ENCODE data around the gene SETD5.
A peak's percentile ranks its signal among the peaks of the same experiment; 100 is the strongest.

The SETD5 gene

DNA sequence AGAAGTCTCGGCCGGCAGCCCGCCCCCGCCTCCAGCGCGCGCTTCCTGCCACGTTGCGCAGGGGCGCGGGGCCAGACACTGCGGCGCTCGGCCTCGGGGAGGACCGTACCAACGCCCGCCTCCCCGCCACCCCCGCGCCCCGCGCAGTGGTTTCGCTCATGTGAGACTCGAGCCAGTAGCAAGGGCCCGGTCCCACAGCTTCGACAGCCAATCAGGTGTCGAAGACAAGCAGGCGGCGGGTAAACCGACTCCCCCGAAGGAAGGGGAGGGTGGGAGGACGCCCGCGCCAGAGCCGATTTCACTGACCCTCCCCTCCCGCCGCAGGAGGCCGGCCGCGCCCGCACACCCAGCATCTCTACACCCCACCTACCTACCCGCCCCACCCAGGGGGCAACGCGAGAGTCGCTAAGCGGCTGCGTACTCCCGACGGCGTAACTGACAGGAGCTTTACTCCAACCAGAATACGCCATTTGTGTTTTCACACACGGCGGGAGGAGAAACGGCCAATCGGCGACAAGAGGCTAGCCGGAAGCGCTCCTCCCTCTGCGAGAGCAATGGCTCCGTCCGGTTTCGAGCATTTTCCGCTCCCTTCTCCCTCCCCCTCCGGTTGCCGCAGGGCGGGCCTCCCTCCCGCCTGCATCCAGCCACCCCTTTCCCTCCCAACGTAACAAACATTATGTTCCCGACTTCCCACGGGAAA lies 633 bp upstream of the SETD5 start:
- Histone ChIP-seq H3K4me3 (peak overlapping the region; percentile 87), H3K36me3 (ENCODE audit: insufficient read depth, low read length) (peaks cover 36% of the 10 kb centered on the region), H3K27ac (peak overlapping the region; percentile 97), H3K9ac (ENCODE audit: insufficient read length) (peak overlapping the region; percentile 86), H3K9me3 (ENCODE audit: low read depth, low read length) (no peaks in the 10 kb centered on the region)
- TF ChIP-seq POLR2AphosphoS5 (IDR thresholded peaks at IDR 0.05; ENCODE audit: borderline replicate concordance, low read depth, low read length) (no peak; the same call in 1 of the 2 replicates), FOXP2 (optimal IDR thresholded peaks at IDR 0.05; ENCODE audit: control extremely low read depth, extremely low read length, insufficient read depth) (no peak), EZH2 (IDR thresholded peaks at IDR 0.05) (no peak)
- DNase-seq (ENCODE audit: low read depth, low spot score) = peak; percentile 83

DNA sequence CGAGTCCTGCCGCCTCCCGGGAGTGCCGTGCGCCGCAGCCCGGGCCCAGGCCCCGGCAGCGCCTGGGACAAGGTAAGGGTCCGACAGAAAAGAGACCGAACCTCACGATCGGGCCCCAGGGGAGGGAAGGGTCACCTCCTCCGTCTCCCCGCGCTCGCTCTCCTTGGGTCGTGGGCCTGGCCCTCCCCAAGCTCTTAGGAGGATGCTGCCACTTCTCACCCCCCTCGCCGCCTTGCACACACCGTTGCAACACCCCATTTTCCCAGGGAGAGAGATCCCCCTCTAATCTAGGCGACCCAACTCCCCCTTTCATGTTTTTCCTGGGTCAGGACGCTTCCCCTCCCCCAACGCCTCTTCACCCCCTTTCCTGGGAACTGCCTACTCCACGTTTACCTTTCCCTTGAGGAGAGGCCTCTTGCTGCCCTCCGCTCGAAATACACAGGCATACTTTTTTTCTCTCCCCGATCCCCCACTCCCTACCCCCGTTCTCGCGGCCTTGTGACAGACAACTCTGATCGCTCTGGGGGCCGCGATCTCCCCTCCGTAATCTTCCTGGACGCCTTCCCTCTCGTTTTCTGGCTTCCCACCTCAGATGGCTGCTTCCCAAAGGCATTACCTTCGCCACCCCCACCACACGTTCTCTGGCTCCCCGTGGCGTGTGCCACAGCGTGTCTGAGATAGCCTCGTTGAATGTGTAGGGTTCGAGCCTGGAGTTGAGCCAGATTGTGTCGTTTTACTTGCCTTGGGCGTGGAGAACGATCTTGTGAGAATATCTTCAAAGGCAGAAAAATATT lies 688 bp downstream of the SETD5 start:
- no peak for DNase-seq (ENCODE audit: low read depth, low spot score)
- H3K9ac ChIP-seq (ENCODE audit: insufficient read length) = peak overlapping the region; percentile 93
- no peak for TF ChIP-seq EZH2 (IDR thresholded peaks at IDR 0.05)
- TF ChIP-seq POLR2AphosphoS5 (IDR thresholded peaks at IDR 0.05; ENCODE audit: borderline replicate concordance, low read depth, low read length) = no peak
- no peak for TF ChIP-seq FOXP2 (optimal IDR thresholded peaks at IDR 0.05; ENCODE audit: control extremely low read depth, extremely low read length, insufficient read depth)

DNA sequence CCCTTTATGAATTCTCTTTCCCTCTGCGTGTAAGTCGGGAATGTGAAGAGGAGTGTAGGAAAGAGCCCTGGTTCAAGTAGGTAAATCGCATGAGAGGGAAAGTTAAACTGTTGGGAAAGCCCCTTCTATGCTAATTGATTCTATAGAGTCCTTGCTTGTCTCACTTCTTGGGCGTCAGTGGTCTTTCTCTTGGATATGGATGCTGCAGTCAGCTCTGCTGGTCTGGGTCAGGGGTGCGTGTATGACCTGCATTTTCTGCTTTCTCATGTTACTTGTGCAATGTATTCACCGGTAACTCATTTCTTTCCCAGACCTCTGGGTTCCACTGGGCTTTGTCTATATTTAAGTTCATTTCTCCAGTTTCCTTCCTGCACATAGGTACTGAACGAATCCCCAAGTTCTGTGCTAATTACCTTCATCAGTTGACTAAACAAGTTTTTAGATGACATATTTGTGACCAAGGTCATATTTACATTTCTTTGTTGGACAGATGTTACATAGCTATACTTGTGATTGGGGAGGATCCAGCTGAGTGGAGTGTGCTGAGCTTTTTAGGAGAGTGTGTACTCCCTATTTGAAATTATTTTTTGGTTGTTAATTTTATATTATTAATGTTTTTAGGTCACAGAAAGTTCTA lies 1.4 kb downstream of the SETD5 start:
- Histone ChIP-seq H3K4me3 (peak overlapping the region; percentile 88), H3K36me3 (ENCODE audit: insufficient read depth, low read length) (peaks cover 15% of the 10 kb centered on the region), H3K9ac (ENCODE audit: insufficient read length) (peak overlapping the region; percentile 93), H3K9me3 (ENCODE audit: low read depth, low read length) (no peaks in the 10 kb centered on the region), H3K27ac (peak overlapping the region; percentile 94)
- DNase-seq (ENCODE audit: low read depth, low spot score) = no peak
- TF ChIP-seq FOXP2 (optimal IDR thresholded peaks at IDR 0.05; ENCODE audit: control extremely low read depth, extremely low read length, insufficient read depth) (no peak), POLR2AphosphoS5 (IDR thresholded peaks at IDR 0.05; ENCODE audit: borderline replicate concordance, low read depth, low read length) (no peak), EZH2 (IDR thresholded peaks at IDR 0.05) (no peak)

More for the DNA sequence above, 688 bp downstream of the SETD5 start:
- H3K36me3 ChIP-seq (ENCODE audit: insufficient read depth, low read length) = peaks cover 23% of the 10 kb centered on the region
- no peaks in the 10 kb centered on the region for H3K9me3 ChIP-seq (ENCODE audit: low read depth, low read length)
- peak overlapping the region; percentile 88 for H3K4me3 ChIP-seq
- peak overlapping the region; percentile 94 for H3K27ac ChIP-seq

DNA sequence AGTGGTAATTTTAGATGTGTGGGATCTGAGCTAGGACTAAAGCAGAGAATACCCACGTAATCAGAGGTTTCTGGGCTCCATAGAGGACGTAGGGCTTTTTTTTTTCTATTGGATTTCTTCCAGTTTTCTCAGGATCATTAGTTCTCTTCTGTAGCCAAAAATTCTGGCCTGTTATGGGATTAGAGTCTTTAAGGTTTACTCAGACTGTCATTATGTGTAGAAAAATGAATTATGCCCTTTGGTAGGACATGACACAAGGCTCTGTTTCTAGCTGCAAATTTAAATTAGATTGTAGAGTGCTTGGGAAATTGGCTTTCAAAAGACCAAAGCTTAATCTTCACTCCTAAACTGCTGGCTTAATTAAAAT lies 1.9 kb downstream of the SETD5 start:
- DNase-seq (ENCODE audit: low read depth, low spot score) = no peak
- Histone ChIP-seq H3K9me3 (ENCODE audit: low read depth, low read length) (no peaks in the 10 kb centered on the region), H3K27ac (peak overlapping the region; percentile 94; the same call in 1 of the 2 replicates), H3K9ac (ENCODE audit: insufficient read length) (peak overlapping the region; percentile 93), H3K4me3 (peak overlapping the region; percentile 88), H3K36me3 (ENCODE audit: insufficient read depth, low read length) (peaks cover 10% of the 10 kb centered on the region)
- TF ChIP-seq EZH2 (IDR thresholded peaks at IDR 0.05) = no peak
- TF ChIP-seq FOXP2 (optimal IDR thresholded peaks at IDR 0.05; ENCODE audit: control extremely low read depth, extremely low read length, insufficient read depth) = no peak
- TF ChIP-seq POLR2AphosphoS5 (IDR thresholded peaks at IDR 0.05; ENCODE audit: borderline replicate concordance, low read depth, low read length) = no peak

DNA sequence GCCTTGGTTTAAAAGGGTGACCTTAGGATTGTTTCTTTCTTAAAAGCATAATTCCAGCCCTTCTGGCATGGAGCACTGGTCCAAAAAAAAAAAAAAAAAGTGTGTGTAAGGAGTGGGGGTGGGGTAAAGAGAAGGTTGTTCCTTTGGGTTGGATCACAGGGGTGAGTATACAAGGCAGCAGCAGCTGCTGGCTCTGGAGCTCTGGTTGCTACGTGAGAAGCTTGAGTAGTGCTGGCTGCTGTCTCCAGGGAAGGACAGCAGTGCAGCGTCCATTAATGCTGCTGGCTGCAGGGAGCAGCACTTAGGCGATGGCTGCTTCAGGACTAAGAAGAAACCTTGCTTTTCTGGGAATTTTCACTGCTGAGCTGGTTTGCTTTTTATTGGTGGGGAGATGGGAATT lies 2.3 kb downstream of the SETD5 start:
- Histone ChIP-seq H3K4me3 (peak overlapping the region; percentile 88), H3K9ac (ENCODE audit: insufficient read length) (peak overlapping the region; percentile 93), H3K36me3 (ENCODE audit: insufficient read depth, low read length) (peaks cover 6% of the 10 kb centered on the region), H3K9me3 (ENCODE audit: low read depth, low read length) (no peaks in the 10 kb centered on the region), H3K27ac (no peak overlapping the region)
- TF ChIP-seq FOXP2 (optimal IDR thresholded peaks at IDR 0.05; ENCODE audit: control extremely low read depth, extremely low read length, insufficient read depth) = no peak
- TF ChIP-seq EZH2 (IDR thresholded peaks at IDR 0.05) = no peak
- no peak for TF ChIP-seq POLR2AphosphoS5 (IDR thresholded peaks at IDR 0.05; ENCODE audit: borderline replicate concordance, low read depth, low read length)
- no peak for DNase-seq (ENCODE audit: low read depth, low spot score)

DNA sequence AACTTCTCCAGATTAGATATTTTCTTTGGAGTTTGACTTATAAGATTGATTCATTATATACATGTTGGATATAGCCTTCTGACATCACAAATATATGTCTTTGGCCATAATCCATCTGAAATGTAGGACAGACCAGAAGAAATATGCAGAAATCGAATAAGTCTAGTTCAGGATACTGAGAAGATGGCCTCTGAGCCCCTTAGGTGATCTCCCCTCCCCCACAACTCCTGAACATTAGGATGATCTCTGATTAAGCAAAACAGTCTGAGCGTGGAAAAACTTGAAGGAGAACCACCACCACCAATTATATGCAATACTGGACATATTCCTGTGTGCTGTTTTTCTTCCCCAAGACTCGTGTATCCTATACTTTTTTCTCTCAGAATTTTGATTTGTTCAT lies 3.2 kb downstream of the SETD5 start:
- H3K9me3 ChIP-seq (ENCODE audit: low read depth, low read length) = no peaks in the 10 kb centered on the region

DNA sequence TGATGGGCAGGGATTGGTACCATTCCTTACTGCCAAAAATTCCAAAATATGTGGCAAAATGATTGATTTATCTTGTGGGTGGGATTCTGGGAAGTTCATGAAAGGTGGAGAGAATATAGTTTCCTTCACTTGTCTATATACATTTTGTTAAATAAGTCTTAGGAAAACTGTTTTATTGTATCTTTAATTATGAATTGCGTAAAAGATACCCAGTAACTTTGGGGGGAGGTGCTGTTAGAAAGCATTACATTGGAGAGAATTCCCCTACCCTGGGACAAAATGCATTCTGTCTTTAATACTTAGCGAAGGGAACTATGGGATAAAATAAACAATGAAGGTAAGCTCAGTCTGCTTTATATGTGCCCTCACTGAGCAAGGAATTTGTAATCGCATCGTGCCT lies 4.6 kb downstream of the SETD5 start:
- peak overlapping the region; percentile 88; the same call in 1 of the 2 replicates for H3K4me3 ChIP-seq
- no peak overlapping the region for H3K27ac ChIP-seq
- no peak overlapping the region for H3K9ac ChIP-seq (ENCODE audit: insufficient read length)
- TF ChIP-seq FOXP2 (optimal IDR thresholded peaks at IDR 0.05; ENCODE audit: control extremely low read depth, extremely low read length, insufficient read depth) (no peak), EZH2 (IDR thresholded peaks at IDR 0.05) (no peak), POLR2AphosphoS5 (IDR thresholded peaks at IDR 0.05; ENCODE audit: borderline replicate concordance, low read depth, low read length) (no peak)
- DNase-seq (ENCODE audit: low read depth, low spot score) = no peak
- no peaks in the 10 kb centered on the region for H3K36me3 ChIP-seq (ENCODE audit: insufficient read depth, low read length)
- no peaks in the 10 kb centered on the region for H3K9me3 ChIP-seq (ENCODE audit: low read depth, low read length)

More for the DNA sequence above, 3.2 kb downstream of the SETD5 start:
- Histone ChIP-seq H3K9ac (ENCODE audit: insufficient read length) (peak overlapping the region; percentile 53), H3K36me3 (ENCODE audit: insufficient read depth, low read length) (no peaks in the 10 kb centered on the region), H3K27ac (no peak overlapping the region), H3K4me3 (peak overlapping the region; percentile 88)
- no peak for DNase-seq (ENCODE audit: low read depth, low spot score)
- TF ChIP-seq EZH2 (IDR thresholded peaks at IDR 0.05) = no peak
- TF ChIP-seq POLR2AphosphoS5 (IDR thresholded peaks at IDR 0.05; ENCODE audit: borderline replicate concordance, low read depth, low read length) = no peak
- TF ChIP-seq FOXP2 (optimal IDR thresholded peaks at IDR 0.05; ENCODE audit: control extremely low read depth, extremely low read length, insufficient read depth) = no peak

Measured in SK-N-MC (cell line).